Measurements from ENCODE around the gene CCDC88B.

Gene CCDC88B

GRCh38 chr11:64382047-64382446 lies 42.0 kb downstream of the CCDC88B start:
- no peak for DNase-seq (ENCODE audit: extremely low read depth in 1 of 2, low read depth in 1 of 2)

- no peak for DNase-seq (ENCODE audit: extremely low read depth in 1 of 2, low read depth in 1 of 2)
Observed at GRCh38 chr11:64382586-64382985, 42.6 kb downstream of the CCDC88B start.

DNA sequence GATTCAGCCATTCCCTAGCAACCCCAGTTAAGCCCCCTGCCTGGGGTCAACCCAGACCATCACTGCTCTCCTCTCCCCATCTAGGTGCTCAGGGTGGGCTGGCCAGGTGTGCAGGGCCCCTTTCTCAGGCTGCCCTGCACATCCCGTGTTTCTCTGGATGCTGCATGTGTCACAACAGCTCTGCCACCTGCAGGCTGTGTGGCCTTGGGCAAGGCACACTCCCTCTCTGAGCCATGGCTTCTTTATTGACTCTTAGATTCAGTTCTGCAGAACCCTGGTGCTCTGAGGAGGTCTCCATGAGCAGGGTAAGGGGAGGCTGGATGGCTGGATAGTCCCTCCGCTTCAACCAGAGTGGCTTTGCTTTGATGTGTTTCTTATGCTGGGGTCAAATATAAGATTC lies 43.6 kb downstream of the CCDC88B start:
- no peak for DNase-seq (ENCODE audit: extremely low read depth in 1 of 2, low read depth in 1 of 2)

DNA sequence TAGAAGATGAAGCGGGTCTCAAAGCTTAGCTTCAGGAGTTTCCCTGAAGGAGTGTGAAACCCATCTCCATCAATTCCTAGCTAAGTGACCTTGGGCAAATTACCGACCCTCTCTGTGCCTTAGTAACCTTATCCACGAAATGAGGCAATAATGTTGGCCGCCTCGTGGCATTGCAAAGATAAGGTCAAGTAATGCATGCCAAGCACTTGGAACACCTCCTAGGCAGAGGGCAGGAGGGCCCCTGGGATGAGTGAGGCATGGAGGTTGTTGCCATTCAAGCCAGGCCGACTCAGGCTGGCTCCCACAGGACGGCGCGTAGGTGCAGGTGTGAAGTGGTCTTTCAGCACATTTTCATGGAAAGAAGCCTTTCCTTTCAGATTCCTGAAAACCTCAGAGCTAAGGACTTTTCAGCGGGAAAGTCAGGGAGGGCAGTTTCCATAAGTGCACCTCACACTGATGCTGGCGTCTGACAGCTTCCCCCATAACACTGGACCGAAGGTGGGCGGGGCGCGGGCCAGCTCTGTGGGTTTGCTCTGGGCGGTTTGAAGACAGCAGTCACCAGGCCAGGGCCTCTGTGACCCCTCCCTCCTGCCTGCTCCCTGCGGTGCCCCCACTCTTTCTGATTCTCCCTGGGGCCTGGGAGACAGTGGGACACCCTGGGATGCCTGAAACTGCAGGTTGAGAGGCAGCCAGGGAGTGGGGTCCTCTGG lies 44.2 kb downstream of the CCDC88B start:
- DNase-seq (ENCODE audit: extremely low read depth in 1 of 2, low read depth in 1 of 2), result no peak

- DNase-seq (ENCODE audit: extremely low read depth in 1 of 2, low read depth in 1 of 2), result no peak
Observed at GRCh38 chr11:64384981-64385944, 45.3 kb downstream of the CCDC88B start.

- no peak for DNase-seq (ENCODE audit: extremely low read depth in 1 of 2, low read depth in 1 of 2)
Observed at GRCh38 chr11:64385945-64386704, 46.1 kb downstream of the CCDC88B start.

- no peak for DNase-seq (ENCODE audit: extremely low read depth in 1 of 2, low read depth in 1 of 2)
Observed at GRCh38 chr11:64387916-64388315, 47.9 kb downstream of the CCDC88B start.

DNA sequence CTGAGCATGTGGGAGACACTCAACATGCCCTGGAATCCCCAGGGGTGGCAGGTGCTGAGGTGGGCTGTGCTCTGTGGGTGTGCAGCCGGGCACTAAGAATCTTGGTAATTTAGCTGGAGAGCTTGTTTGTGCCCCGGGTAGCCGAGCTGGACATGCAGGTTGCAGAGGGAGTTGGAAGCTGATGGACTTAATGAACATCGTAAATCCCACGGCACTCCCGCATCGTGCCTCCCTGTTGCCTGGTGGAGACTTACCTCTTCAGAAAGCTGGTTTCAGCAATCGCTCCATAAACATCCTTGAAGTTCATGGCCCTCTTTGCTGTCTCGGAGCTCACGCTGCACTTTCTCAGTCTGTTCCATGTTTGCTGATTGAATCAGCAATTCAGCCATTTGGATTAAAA lies 48.9 kb downstream of the CCDC88B start:
- DNase-seq (ENCODE audit: extremely low read depth in 1 of 2, low read depth in 1 of 2), result no peak

GRCh38 chr11:64389851-64390250 lies 49.8 kb downstream of the CCDC88B start:
- no peak for DNase-seq (ENCODE audit: extremely low read depth in 1 of 2, low read depth in 1 of 2)

- no peak for DNase-seq (ENCODE audit: extremely low read depth in 1 of 2, low read depth in 1 of 2)
Observed at GRCh38 chr11:64390558-64390957, 50.6 kb downstream of the CCDC88B start.

DNA sequence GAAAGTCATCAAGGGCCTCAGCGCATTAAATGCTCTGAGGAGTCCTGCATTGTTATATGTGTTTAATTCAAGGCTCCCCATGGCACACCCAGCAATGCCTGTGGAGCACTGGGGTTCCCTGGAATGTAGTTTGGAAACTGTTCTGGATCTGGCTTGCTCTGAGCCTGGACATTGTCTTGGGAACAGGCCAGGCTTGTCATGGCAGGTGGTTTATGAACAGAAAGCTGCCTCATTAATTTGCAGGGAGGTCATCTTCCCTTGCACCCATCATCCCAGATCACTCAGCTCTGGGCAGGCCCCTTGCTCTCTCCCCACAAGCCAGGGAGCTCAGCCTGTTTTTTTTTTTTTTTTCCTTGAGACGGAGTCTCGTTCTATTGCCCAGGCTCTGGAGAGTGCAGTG lies 51.8 kb downstream of the CCDC88B start:
- no peak for DNase-seq (ENCODE audit: extremely low read depth in 1 of 2, low read depth in 1 of 2)

GRCh38 chr11:64395545-64396078 lies 55.6 kb downstream of the CCDC88B start:
- no peak for DNase-seq (ENCODE audit: extremely low read depth in 1 of 2, low read depth in 1 of 2)

DNA sequence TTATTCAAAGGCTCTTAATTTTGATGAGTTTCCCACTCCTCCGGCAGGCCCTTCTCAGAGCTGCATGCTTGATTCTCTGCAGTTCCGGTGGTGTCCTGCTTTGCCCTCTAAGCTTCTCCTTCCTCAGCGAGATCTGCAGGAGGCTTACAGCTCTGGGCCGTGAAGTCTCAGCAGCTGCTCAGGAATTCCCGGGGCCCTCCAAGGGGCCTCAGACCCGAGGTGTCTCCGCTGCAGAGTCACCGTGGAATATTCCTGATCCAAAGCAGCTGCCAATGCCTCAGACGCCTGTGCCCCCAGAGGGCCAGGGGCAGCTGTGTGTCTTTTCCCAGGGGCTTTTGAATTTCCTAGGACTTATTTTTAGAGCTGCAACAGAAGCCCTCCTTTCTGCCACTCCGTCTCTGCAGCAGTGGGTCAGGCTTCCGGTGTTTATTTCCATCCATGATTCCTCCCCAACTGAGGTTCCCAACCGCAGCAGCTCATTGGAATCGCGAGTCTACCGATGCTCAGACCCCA lies 56.1 kb downstream of the CCDC88B start:
- no peak for DNase-seq (ENCODE audit: extremely low read depth in 1 of 2, low read depth in 1 of 2)

DNA sequence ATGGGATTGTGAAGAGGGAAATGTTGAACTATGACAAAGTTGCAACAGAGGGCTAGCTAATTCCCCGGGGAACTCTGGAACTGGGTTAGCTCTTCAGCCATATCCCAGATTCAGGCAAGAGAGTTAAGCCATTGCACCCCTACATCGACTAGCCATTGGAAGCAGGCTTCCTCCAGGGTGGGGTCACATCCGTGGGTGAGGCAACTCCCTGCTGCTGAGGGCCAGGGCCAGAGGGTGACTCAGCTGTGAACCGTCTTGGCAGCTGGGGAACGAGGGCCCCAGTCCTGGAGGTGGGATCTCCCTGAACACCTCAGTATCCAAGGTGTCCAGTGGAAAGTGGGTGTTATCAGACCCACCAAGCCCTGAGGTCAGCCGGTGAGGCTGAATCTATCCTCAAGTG lies 60.1 kb downstream of the CCDC88B start:
- DNase-seq (ENCODE audit: extremely low read depth in 1 of 2, low read depth in 1 of 2), result no peak

- no peak for DNase-seq (ENCODE audit: extremely low read depth in 1 of 2, low read depth in 1 of 2)
Observed at GRCh38 chr11:64400667-64401066, 60.7 kb downstream of the CCDC88B start.

GRCh38 chr11:64401775-64402174 lies 61.8 kb downstream of the CCDC88B start:
- no peak for DNase-seq (ENCODE audit: extremely low read depth in 1 of 2, low read depth in 1 of 2)

GRCh38 chr11:64403106-64403505 lies 63.1 kb downstream of the CCDC88B start:
- DNase-seq (ENCODE audit: extremely low read depth in 1 of 2, low read depth in 1 of 2), result no peak

DNA sequence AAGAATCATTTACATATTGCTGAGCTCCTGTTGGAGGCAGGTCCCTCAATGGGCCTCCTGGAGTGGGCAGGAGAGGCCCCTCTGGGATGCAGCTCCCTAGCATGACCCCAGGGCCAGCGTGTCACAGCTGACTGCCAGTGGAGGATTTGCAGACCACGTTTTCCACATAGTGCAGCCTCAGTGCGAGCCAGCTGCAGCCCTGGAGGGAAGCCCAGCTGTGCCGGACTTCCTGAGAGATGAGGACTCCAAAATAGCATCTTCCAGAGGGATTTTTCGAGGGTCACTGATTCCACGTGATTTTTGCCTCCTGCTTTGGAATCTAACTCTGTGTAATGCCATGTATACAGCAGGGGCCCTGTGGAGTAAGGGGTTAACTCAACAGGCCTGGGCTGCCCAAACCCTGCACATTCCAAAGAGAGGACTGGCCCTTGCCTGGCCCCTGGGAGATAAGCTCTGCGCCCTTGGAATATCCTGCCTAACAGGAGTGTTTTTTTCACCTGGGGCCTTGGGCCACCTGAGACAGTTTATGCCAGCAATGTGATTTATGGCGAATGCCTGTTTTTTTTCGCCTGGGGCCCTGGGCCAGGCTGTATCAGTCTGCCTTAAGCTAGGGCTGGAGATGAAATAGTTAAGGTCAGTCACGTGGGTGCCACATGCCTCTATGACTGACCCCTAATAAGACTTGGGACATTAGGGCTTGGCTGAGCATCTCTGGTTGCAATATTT lies 66.4 kb downstream of the CCDC88B start:
- no peak for DNase-seq (ENCODE audit: extremely low read depth in 1 of 2, low read depth in 1 of 2)
